LNCAP (cell line): ENCODE measurements around the gene KSR1.

ENCODE experiments used
- TF ChIP-seq, protein P1 (sequence below): fragments of 450-650 bp; IDR thresholded peaks from 2 replicates; pipeline ENCODE4 v1.5.1; 2017; ENCODE audit warnings: mild to moderate bottlenecking

KSR1 gene

DNA sequence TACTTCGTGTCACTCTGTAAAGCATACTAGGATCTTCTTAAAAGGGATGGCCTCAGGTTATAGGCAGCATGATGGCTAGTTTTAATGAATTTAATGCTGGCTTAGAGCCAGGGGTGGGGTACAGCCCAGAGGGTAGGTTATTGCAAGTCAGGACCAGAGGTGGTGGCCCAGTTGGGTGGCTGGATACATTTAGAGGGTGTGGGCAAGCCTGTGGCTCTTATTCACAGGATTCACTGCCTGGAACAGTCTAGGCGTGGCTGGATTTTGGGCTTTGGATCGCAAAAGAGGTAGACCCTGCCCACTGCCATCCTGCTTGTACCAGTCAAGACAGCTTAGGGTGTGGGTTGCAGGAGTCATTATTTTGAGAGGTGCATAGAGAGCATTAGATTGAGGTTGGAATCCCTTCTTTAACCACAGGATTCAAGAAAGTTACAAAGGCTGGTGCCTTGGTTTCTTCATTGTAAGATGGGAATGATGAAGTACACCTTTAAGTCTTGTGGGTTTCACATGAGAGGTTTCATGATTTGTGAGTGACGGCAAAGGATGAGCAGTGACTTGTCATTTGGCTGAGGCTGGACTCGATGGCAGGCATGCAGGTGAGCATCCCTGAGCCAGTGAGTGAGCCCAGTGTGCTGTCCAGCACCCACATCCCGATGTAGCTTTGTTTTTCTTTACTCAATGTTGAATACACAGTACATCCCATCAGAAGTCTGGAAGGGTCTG lies 85.2 kb downstream of the KSR1 start:
- TF ChIP-seq, protein P1, sequence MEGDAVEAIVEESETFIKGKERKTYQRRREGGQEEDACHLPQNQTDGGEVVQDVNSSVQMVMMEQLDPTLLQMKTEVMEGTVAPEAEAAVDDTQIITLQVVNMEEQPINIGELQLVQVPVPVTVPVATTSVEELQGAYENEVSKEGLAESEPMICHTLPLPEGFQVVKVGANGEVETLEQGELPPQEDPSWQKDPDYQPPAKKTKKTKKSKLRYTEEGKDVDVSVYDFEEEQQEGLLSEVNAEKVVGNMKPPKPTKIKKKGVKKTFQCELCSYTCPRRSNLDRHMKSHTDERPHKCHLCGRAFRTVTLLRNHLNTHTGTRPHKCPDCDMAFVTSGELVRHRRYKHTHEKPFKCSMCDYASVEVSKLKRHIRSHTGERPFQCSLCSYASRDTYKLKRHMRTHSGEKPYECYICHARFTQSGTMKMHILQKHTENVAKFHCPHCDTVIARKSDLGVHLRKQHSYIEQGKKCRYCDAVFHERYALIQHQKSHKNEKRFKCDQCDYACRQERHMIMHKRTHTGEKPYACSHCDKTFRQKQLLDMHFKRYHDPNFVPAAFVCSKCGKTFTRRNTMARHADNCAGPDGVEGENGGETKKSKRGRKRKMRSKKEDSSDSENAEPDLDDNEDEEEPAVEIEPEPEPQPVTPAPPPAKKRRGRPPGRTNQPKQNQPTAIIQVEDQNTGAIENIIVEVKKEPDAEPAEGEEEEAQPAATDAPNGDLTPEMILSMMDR: no peak

DNA sequence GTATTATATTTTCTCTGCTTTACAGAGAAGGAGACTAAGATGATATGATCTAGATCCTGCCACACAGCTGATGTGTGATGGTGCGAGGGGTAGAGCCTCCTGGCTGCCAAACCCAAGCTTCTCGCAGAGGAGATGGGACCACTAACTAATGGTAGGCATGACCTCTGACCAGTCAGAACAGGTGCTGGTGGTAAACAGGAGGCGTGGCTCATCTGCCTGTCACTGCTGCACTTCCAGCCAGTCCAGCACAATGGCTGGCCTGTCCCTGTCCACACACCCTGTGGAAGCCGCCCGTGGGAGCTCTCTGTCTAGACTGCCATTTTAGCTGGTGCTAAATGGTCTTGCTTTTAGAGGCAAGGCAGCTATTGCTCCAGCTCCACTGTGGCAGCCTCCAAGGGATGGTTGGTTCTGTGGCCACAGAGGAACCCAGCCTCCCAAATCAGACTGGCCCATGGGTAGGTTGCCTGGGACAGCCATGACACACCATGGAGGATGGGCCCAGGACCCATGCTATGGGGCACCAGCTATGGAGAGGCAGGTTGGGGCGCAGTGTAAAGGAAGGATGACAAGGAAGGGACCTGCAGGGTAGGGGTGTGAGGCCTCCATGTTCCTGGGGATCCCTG lies 86.7 kb downstream of the KSR1 start:
- TF ChIP-seq, protein P1: no peak

DNA sequence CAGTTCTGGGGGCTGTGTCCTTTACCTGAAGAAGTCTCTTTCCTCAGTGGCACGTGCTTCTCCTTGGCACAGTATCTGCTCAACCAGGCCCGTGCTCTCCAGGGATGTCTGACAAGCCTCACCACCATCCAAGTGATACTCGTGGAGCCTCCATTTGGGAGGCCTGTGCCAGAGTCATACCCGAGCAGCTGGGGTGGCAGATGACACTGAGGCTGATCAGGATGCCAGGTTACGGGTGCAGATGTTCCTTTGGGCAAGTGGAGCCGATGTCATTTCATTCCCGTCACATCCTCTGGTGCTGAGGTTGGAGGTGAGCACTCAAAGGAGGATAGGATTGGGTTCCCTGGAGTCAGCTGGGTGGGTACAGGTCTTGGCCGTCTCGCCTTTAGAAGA lies 87.2 kb downstream of the KSR1 start:
- TF ChIP-seq, protein P1: no peak

DNA sequence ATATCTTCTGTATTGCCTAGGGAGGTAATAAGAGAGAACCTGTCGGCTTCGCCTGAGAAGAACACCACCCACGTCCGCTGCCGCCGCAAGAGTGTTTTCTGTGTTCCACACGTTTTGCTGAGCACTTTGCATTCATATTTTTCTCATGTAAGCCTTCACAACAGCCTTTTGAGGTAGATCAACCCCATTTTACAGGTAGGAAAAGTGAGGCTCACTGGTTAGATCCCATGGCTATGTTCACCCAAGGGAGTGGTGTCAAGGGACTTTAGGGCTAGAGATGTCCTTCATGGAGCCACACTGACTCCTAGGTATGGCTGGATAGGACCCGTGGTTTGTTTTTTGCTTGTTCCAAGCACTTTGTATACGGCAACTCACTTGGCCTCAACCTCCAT lies 87.7 kb downstream of the KSR1 start:
- TF ChIP-seq, protein P1: no peak

DNA sequence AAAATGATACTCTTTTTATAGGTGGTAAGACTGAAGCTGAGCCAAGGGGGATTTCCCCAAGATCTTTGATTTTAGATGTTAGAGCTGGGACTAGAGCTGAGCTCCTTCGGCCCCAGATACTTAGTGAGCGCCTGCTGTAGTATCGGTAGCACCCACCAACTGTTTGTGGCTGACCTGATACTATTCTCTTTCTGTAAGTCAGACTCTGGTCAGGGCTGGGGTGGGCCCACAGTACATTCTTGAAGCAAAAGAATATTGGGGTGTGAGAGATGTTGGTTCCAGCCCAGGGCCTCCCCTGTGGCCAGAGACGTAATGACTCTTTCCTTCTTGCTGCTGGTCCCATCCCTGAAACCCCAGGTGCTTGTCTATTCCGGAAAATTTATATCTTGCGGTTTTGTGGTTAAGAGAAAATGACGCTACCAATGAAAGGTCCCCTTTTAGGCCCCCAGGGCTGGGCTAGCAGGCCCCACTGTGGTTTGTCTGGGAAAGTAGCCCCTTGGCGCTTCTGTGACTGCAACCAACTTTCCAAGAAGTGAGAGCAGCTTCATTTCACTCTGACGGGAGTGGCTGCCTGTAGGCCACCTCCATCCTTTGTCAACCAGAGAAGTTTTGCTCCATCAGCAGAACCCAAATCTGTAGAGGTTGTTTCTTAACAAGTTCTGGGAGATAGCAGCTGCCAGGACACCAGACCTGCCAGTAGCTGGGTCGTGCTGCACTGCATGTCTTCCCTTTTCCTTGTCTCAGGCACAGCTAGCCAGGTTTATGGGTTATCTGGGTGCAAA lies 88.3 kb downstream of the KSR1 start:
- TF ChIP-seq, protein P1: no peak

DNA sequence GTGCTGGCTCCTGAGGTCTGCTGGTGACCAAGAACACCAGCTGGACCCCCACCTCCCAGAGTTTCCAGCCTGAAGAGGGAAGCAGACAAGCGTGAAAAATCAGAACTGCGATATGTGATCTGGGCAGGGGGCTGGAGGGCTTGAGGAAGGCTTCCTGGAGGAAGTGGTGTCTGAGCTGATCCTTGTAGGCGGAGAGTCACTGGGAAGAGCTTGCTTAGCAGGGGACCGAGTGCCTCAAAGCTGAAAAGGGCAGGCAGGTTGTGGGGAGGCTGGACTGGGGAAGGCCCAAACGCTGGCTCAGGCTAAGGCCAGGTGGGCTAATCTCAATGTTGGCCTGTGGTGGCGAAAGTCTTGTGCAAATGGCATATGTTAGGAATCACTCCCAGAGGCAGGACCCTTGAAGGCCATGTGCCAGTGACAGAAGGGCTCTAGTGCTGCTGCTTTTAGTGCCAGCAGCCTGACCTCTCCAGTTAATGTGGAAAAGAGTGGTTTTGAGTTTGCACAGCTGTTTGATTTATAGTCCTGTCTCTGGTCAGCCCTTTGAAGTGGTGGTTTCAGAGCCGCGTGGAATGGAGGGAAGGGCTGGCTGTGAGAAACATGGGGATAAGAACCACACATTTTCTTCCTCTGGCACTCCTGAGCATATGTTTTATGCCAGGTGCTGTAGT lies 89.4 kb downstream of the KSR1 start:
- TF ChIP-seq, protein P1: no peak

DNA sequence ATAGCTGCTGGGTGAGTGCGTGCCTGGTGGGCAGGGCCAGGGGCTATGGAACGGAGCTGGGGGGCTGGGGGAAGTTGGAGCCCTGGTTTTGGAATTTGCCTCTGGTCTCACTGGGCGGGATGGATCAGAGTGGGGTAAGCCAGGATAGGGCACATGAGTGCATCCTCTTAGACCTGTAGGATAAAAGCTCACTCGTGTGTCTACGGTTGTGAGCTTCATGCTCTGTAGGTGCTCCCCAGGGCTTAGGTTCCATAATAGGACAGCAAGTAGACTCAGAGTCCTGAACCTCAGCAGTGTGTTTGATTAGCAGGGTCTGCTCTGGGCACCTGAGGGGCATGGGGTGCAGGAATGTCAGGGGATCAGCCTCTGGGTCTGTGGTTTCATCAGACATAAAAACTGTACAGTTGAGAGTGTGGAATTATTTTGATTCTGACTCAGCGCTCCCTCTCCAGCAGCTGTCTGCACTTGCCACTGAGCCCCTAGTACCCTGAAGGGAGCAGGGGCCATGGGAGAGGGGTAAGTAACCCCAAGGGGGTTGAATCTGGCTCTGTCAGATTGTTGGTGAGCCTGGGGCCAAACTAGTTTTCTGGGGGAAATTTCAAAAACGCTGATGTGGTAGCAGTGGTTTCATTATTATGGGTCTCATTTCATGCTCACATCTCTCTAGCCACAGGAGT lies 90.5 kb downstream of the KSR1 start:
- TF ChIP-seq, protein P1: no peak
